ENCODE measurements around the gene MSMP. TPM values are rescaled to one million over a fixed set of nuclear protein-coding genes. Genes with fewer than 3 reads are reported as not detected.
A peak's percentile ranks its signal among the peaks of the same experiment; 100 is the strongest.

The MSMP gene
- total and polyA plus RNA-seq, 9 of the 15 experiments (the other 6 are each of a cell fraction or from before 2014, with no cell fraction given), result 0.60 TPM; not detected in 8

GRCh38 chr9:35732185-35732799 is 21.8 kb downstream of the MSMP start, which contains the start of the genes CREB3 and TLN1 (continued):
- TF ChIP-seq AFF1 (IDR thresholded peaks at IDR 0.05; ENCODE audit: low read depth in 1 of 2, partially characterized antibody in 2 of 2) (peak in 1 of 2 experiments; percentile 63), MYC (IDR thresholded peaks at IDR 0.05; ENCODE audit: low read depth, low read length) (peak; percentile 57), MYC (CRISPR knock-in tag; IDR thresholded peaks at IDR 0.05; ENCODE audit: borderline replicate concordance, low read depth) (no peak), DIDO1 (tag; IDR thresholded peaks at IDR 0.05; ENCODE audit: low read depth) (no peak), CTBP1 (IDR thresholded peaks at IDR 0.05; ENCODE audit: borderline replicate concordance) (peak; percentile 46; the same call in 1 of the 2 replicates), NCOA4 (IDR thresholded peaks at IDR 0.05; ENCODE audit: partially characterized antibody) (no peak), NR2C1 (IDR thresholded peaks at IDR 0.05) (no peak), NR2C1 (tag; IDR thresholded peaks at IDR 0.05) (peak; percentile 45), MTF1 (CRISPR knock-in tag; IDR thresholded peaks at IDR 0.05; ENCODE audit: borderline replicate concordance) (no peak), PBX2 (CRISPR knock-in tag; IDR thresholded peaks at IDR 0.05; ENCODE audit: low read depth) (no peak), PBX2 (tag; conservative IDR thresholded peaks at IDR 0.05; ENCODE audit: low read depth) (no peak), PRPF4 (IDR thresholded peaks at IDR 0.05; ENCODE audit: insufficient read depth, low read depth, low read length, poor library complexity, severe bottlenecking) (no peak), ARID3B (CRISPR knock-in tag; IDR thresholded peaks at IDR 0.05; ENCODE audit: borderline replicate concordance) (no peak), ZNF224 (CRISPR knock-in tag; IDR thresholded peaks at IDR 0.05) (no peak), ELF2 (CRISPR knock-in tag; IDR thresholded peaks at IDR 0.05) (peak; percentile 71; the same call in 1 of the 2 replicates), CAMTA2 (CRISPR knock-in tag; conservative IDR thresholded peaks at IDR 0.05) (no peak), CSDE1 (IDR thresholded peaks at IDR 0.05) (no peak), DPF2 (IDR thresholded peaks at IDR 0.05) (no peak)
- TF ChIP-seq, protein P1, sequence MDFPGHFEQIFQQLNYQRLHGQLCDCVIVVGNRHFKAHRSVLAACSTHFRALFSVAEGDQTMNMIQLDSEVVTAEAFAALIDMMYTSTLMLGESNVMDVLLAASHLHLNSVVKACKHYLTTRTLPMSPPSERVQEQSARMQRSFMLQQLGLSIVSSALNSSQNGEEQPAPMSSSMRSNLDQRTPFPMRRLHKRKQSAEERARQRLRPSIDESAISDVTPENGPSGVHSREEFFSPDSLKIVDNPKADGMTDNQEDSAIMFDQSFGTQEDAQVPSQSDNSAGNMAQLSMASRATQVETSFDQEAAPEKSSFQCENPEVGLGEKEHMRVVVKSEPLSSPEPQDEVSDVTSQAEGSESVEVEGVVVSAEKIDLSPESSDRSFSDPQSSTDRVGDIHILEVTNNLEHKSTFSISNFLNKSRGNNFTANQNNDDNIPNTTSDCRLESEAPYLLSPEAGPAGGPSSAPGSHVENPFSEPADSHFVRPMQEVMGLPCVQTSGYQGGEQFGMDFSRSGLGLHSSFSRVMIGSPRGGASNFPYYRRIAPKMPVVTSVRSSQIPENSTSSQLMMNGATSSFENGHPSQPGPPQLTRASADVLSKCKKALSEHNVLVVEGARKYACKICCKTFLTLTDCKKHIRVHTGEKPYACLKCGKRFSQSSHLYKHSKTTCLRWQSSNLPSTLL (IDR thresholded peaks at IDR 0.05), result no peak

All from K562 (cell line).